GM21619 (cell line): ENCODE data around the gene PFN4.
"Not testable (repeated sequence)": the region's sequence is repeated elsewhere in the genome, so short reads cannot be mapped to it uniquely, and the experiment has no call there.

Source experiments
- ATAC-seq: cut with Tn5 transposase; IDR thresholded peaks from one replicate; pipeline ENCODE4 v1.9.1; 2021; ENCODE audit not compliant: unreplicated experiment

PFN4 gene

GRCh38 chr2:24115057-24115456 lies 8.1 kb downstream of the PFN4 start:
- no peak for ATAC-seq

- no peak for ATAC-seq
Observed at GRCh38 chr2:24111407-24111901, 11.7 kb downstream of the PFN4 start.

- no peak for ATAC-seq
Observed at GRCh38 chr2:24110660-24111303, 12.4 kb downstream of the PFN4 start.

GRCh38 chr2:24109431-24109830 lies 13.7 kb downstream of the PFN4 start:
- ATAC-seq, result not testable (repeated sequence)

- no peak for ATAC-seq
Observed at GRCh38 chr2:24107336-24107735, 15.8 kb downstream of the PFN4 start.

GRCh38 chr2:24106786-24107185 lies 16.3 kb downstream of the PFN4 start:
- no peak for ATAC-seq

- ATAC-seq, result no peak
Observed at GRCh38 chr2:24105816-24106215, 17.3 kb downstream of the PFN4 start.

- no peak for ATAC-seq
Observed at GRCh38 chr2:24104906-24105305, 18.2 kb downstream of the PFN4 start.

GRCh38 chr2:24104110-24104650 lies 19.0 kb downstream of the PFN4 start:
- ATAC-seq, result no peak

- ATAC-seq, result no peak
Observed at GRCh38 chr2:24102677-24103076, 20.5 kb downstream of the PFN4 start.

- no peak for ATAC-seq
Observed at GRCh38 chr2:24101992-24102391, 21.1 kb downstream of the PFN4 start.

- not testable (repeated sequence) for ATAC-seq
Observed at GRCh38 chr2:24100732-24101131, 22.4 kb downstream of the PFN4 start.

- ATAC-seq, result not testable (repeated sequence)
Observed at GRCh38 chr2:24095171-24095677, 27.9 kb downstream of the PFN4 start.

- ATAC-seq, result not testable (repeated sequence)
Observed at GRCh38 chr2:24093270-24093669, 29.9 kb downstream of the PFN4 start.

- no peak for ATAC-seq
Observed at GRCh38 chr2:24088821-24089359, 34.2 kb downstream of the PFN4 start.

- ATAC-seq, result no peak
Observed at GRCh38 chr2:24087032-24087431, 36.1 kb downstream of the PFN4 start.

GRCh38 chr2:24086241-24086640 lies 36.9 kb downstream of the PFN4 start:
- no peak for ATAC-seq

GRCh38 chr2:24085200-24085489 lies 38.0 kb downstream of the PFN4 start:
- ATAC-seq, result no peak

- ATAC-seq, result peak; percentile 77
Observed at GRCh38 chr2:24084386-24085199, 38.5 kb downstream of the PFN4 start, which contains the start of gene TP53I3. Gene TP53I3, minus strand, starts transcription at chr2:24084834. Its CDS starts 508 bp downstream, at chr2:24084326.

- ATAC-seq, result peak; percentile 67
Observed at GRCh38 chr2:24083567-24084385, 39.4 kb downstream of the PFN4 start.
